GM23338 (cell line): ENCODE data around the gene SLC2A8. TPM values are rescaled to one million over a fixed set of nuclear protein-coding genes. Genes with fewer than 3 reads are reported as not detected.

Experiments
- ATAC-seq: fragments of 200-7000 bp; cut with Tn5 transposase; 3 replicates; pipeline ENCODE4 v1.9.1; 2020
- DNase-seq: peaks from one replicate; pipeline ENCODE4 v3.0.0-alpha.2; 2015; ENCODE audit warnings: low spot score
- H2AFZ ChIP-seq: fragments of 200-600 bp; sonication (generic); 2 replicates; pipeline ENCODE4 v1.8.0; 2016; ENCODE audit warnings: antibody characterized with exemption, mild to moderate bottlenecking, moderate library complexity
- H3F3A ChIP-seq: fragments of 200-600 bp; sonication (generic); replicated peaks from 2 replicates; pipeline ENCODE4 v1.8.0; 2017; ENCODE audit warnings: antibody characterized with exemption, mixed run types, low read depth
- H3K27ac ChIP-seq: fragments of 200-600 bp; sonication (generic); 2 replicates; pipeline ENCODE4 v1.6.1; 2016; ENCODE audit warnings: low read depth
- H3K27me3 ChIP-seq: fragments of 200-600 bp; sonication (generic); 2 replicates; pipeline ENCODE4 v1.8.0; 2016; ENCODE audit warnings: mild to moderate bottlenecking, mixed run types, moderate library complexity; ENCODE audit not compliant: insufficient read depth
- H3K36me3 ChIP-seq: fragments of 200-600 bp; sonication (generic); 2 replicates; pipeline ENCODE4 v1.8.0; 2016; ENCODE audit warnings: mild to moderate bottlenecking; ENCODE audit not compliant: insufficient read depth
- H3K4me1 ChIP-seq: fragments of 200-600 bp; sonication (generic); 2 replicates; pipeline ENCODE4 v1.8.0; 2016; ENCODE audit warnings: mild to moderate bottlenecking, moderate library complexity; ENCODE audit not compliant: insufficient read depth
- H3K4me2 ChIP-seq: fragments of 200-600 bp; sonication (generic); 2 replicates; pipeline ENCODE4 v1.7.1; 2017; ENCODE audit warnings: mixed run types
- H3K4me3 ChIP-seq: fragments of 200-600 bp; sonication (generic); 2 replicates; pipeline ENCODE4 v1.6.1; 2016; ENCODE audit warnings: mixed run types
- H3K79me2 ChIP-seq: fragments of 200-600 bp; sonication (generic); replicated peaks from 2 replicates; pipeline ENCODE4 v1.8.0; 2017; ENCODE audit warnings: mild to moderate bottlenecking; ENCODE audit not compliant: insufficient read depth
- H3K9me2 ChIP-seq: fragments of 200-600 bp; sonication (generic); 2 replicates; pipeline ENCODE4 v1.8.0; 2017; ENCODE audit not compliant: insufficient read depth
- H4K20me1 ChIP-seq: fragments of 200-600 bp; sonication (generic); replicated peaks from 2 replicates; pipeline ENCODE4 v1.8.0; 2017; ENCODE audit warnings: mild to moderate bottlenecking; ENCODE audit not compliant: insufficient read depth
- H3K27ac Mint-ChIP-seq: 2 replicates; pipeline ENCODE4 v1.8.0; 2020; ENCODE audit warnings: inconsistent platforms, mild to moderate bottlenecking, moderate library complexity, mixed read lengths
- H3K27me3 Mint-ChIP-seq: 3 replicates; pipeline ENCODE4 v1.8.0; 2022; ENCODE audit warnings: low read depth, mild to moderate bottlenecking, moderate library complexity, mixed read lengths, inconsistent platforms; ENCODE audit not compliant: insufficient read depth, poor library complexity
- H3K36me3 Mint-ChIP-seq: 3 replicates; pipeline ENCODE4 v1.8.0; 2021; ENCODE audit warnings: low read depth, mild to moderate bottlenecking, inconsistent platforms, moderate library complexity, mixed read lengths
- H3K4me1 Mint-ChIP-seq: 3 replicates; pipeline ENCODE4 v1.8.0; 2020; ENCODE audit warnings: mild to moderate bottlenecking, inconsistent platforms, mixed read lengths
- H3K4me3 Mint-ChIP-seq: 3 replicates; pipeline ENCODE4 v1.8.0; 2021; ENCODE audit warnings: moderate library complexity, mild to moderate bottlenecking, inconsistent platforms, mixed read lengths
- H3K9me3 Mint-ChIP-seq: 3 replicates; pipeline ENCODE4 v1.8.0; 2020; ENCODE audit warnings: moderate library complexity, mild to moderate bottlenecking, inconsistent platforms, mixed read lengths
- CTCF ChIP-seq, 2 experiments: fragments of 200-600 bp in 1 of 2; sonication (generic) in 1 of 2; conservative IDR thresholded peaks; 2 replicates each; pipeline versions ENCODE4 v1.5.1 to v1.6.1; 2016 to 2017; ENCODE audit warnings: antibody characterized with exemption in 2 of 2, low read depth in 2 of 2, mild to moderate bottlenecking in 2 of 2, moderate library complexity in 1 of 2
- ETS1 ChIP-seq: IDR thresholded peaks from 2 replicates; pipeline ENCODE4 v1.6.1; 2016; ENCODE audit warnings: antibody characterized with exemption
- EZH2phosphoT487 ChIP-seq: fragments of 200-600 bp; sonication (generic); IDR thresholded peaks from one replicate; pipeline ENCODE4 v1.8.1; 2018; ENCODE audit warnings: antibody characterized with exemption; ENCODE audit not compliant: unreplicated experiment
- POLR2AphosphoS5 ChIP-seq: IDR thresholded peaks from 2 replicates; pipeline ENCODE4 v1.6.1; 2016; ENCODE audit warnings: antibody characterized with exemption, low read depth
- REST ChIP-seq: IDR thresholded peaks from one replicate; pipeline ENCODE4 v1.6.1; 2018; ENCODE audit warnings: antibody characterized with exemption; ENCODE audit not compliant: unreplicated experiment
- polyA plus RNA-seq: library from polyadenylated mRNA; unstranded; fragments of >200 nt; fragmentation: Nextera tagmentation; extraction: Ambion mirVana; gene quantifications from 2 replicates; pipeline ENCODE4 v1.2.1, GENCODE V29; 2016
- total RNA-seq: library from RNA; depleted of rRNA; stranded (reverse); fragments of >200 nt; shearing (Covaris generic); gene quantifications from 2 replicates; pipeline ENCODE4 v1.2.3, GENCODE V29; 2014

SLC2A8 gene
- total and polyA plus RNA-seq, 2 experiments from 2014 or later, result 16.3 to 34.1 TPM

- Mint-ChIP-seq H3K9me3 (no peaks in the 10 kb centered on the region), H3K36me3 (no peaks in the 10 kb centered on the region), H3K4me3 (no peak overlapping the region; the same call in 2 of the 3 replicates), H3K27ac (no peak overlapping the region; the same call in 1 of the 2 replicates), H3K4me1 (peaks cover 23% of the 10 kb centered on the region), H3K27me3 (peaks cover 3% of the 10 kb centered on the region)
- no peaks in the 10 kb centered on the region for H3K36me3 ChIP-seq
- no peak overlapping the region for H3K4me3 ChIP-seq
- H3K27me3 ChIP-seq, result no peaks in the 10 kb centered on the region
- no peak for DNase-seq
- H4K20me1 ChIP-seq, result no peaks in the 10 kb centered on the region
- H3F3A ChIP-seq, result no peaks in the 10 kb centered on the region
- H3K27ac ChIP-seq, result no peak overlapping the region
- H3K4me1 ChIP-seq, result peaks cover 14% of the 10 kb centered on the region; the same call in 1 of the 2 replicates
- H2AFZ ChIP-seq, result no peak overlapping the region
- TF ChIP-seq ETS1, result no peak
- H3K4me2 ChIP-seq, result no peak overlapping the region
- no peak; the same call in 2 of the 3 replicates for ATAC-seq
- no peaks in the 10 kb centered on the region for H3K9me2 ChIP-seq
- H3K79me2 ChIP-seq, result no peaks in the 10 kb centered on the region
Measured at GRCh38 chr9:127368852-127369402, 28.0 kb upstream of the SLC2A8 start.

GRCh38 chr9:127369428-127369827 is 27.5 kb upstream of the SLC2A8 start:
- TF ChIP-seq POLR2AphosphoS5 (no peak), CTCF (conservative IDR thresholded peaks at IDR 0.05; ENCODE audit: low read depth in 2 of 2) (peak in 1 of 2 experiments; percentile 12; a peak in 1 of 4 replicates)
- Histone ChIP-seq H3K27ac (no peak overlapping the region), H3K4me3 (no peak overlapping the region), H3K27me3 (no peaks in the 10 kb centered on the region), H3K9me2 (no peaks in the 10 kb centered on the region), H3F3A (no peaks in the 10 kb centered on the region), H3K4me2 (no peak overlapping the region), H2AFZ (no peak overlapping the region), H3K36me3 (no peaks in the 10 kb centered on the region), H3K79me2 (no peaks in the 10 kb centered on the region), H3K4me1 (peaks cover 14% of the 10 kb centered on the region; the same call in 1 of the 2 replicates), H4K20me1 (no peaks in the 10 kb centered on the region)
- Mint-ChIP-seq H3K9me3 (no peaks in the 10 kb centered on the region), H3K4me3 (no peak overlapping the region; the same call in 2 of the 3 replicates), H3K27ac (peak overlapping the region; percentile 47), H3K4me1 (peaks cover 23% of the 10 kb centered on the region), H3K27me3 (peaks cover 3% of the 10 kb centered on the region), H3K36me3 (no peaks in the 10 kb centered on the region)
- DNase-seq (no peak), ATAC-seq (peak; percentile 71)

- no peaks in the 10 kb centered on the region for H4K20me1 ChIP-seq
- H2AFZ ChIP-seq, result no peak overlapping the region
- no peaks in the 10 kb centered on the region for H3K79me2 ChIP-seq
- no peaks in the 10 kb centered on the region for H3K9me2 ChIP-seq
- DNase-seq (no peak), ATAC-seq (no peak)
- peaks cover 14% of the 10 kb centered on the region; the same call in 1 of the 2 replicates for H3K4me1 ChIP-seq
- Mint-ChIP-seq H3K36me3 (no peaks in the 10 kb centered on the region), H3K27ac (no peak overlapping the region), H3K4me1 (peaks cover 23% of the 10 kb centered on the region), H3K9me3 (no peaks in the 10 kb centered on the region), H3K27me3 (peaks cover 3% of the 10 kb centered on the region), H3K4me3 (no peak overlapping the region)
- H3K27ac ChIP-seq, result no peak overlapping the region
- H3K36me3 ChIP-seq, result no peaks in the 10 kb centered on the region
- H3F3A ChIP-seq, result no peaks in the 10 kb centered on the region
- H3K27me3 ChIP-seq, result no peaks in the 10 kb centered on the region
- H3K4me3 ChIP-seq, result no peak overlapping the region
- no peak overlapping the region for H3K4me2 ChIP-seq
- TF ChIP-seq REST (no peak), EZH2phosphoT487 (no peak)
Measured at GRCh38 chr9:127370147-127370579, 26.8 kb upstream of the SLC2A8 start.
